Nephron (organoid): Measurements from ENCODE around the gene HES2.

Experiments used
- H3K27ac Mint-ChIP-seq, 3 experiments: 2 replicates each; pipeline ENCODE4 v1.8.0; 2020; ENCODE audit warnings: mixed read lengths in 3 of 3, mild to moderate bottlenecking in 2 of 3, moderate library complexity in 1 of 3
- H3K27me3 Mint-ChIP-seq: 2 replicates; pipeline ENCODE4 v1.8.0; 2021; ENCODE audit warnings: low read depth, mild to moderate bottlenecking, moderate library complexity, mixed read lengths
- H3K36me3 Mint-ChIP-seq: 2 replicates; pipeline ENCODE4 v1.8.0; 2020; ENCODE audit warnings: low read depth, mixed read lengths
- H3K4me1 Mint-ChIP-seq: 2 replicates; pipeline ENCODE4 v1.8.0; 2020; ENCODE audit warnings: mixed read lengths
- H3K4me3 Mint-ChIP-seq, 3 experiments: 2 replicates each; pipeline ENCODE4 v1.8.0; 2020; ENCODE audit warnings: mild to moderate bottlenecking in 3 of 3, mixed read lengths in 3 of 3, moderate library complexity in 2 of 3
- H3K9me3 Mint-ChIP-seq: 2 replicates; pipeline ENCODE4 v1.8.0; 2020; ENCODE audit warnings: mixed read lengths
- CTCF ChIP-seq, 3 experiments: fragments of 200-600 bp; sonication (generic); IDR thresholded peaks; one replicate each; pipeline ENCODE4 v1.5.0; 2021; ENCODE audit warnings: antibody characterized with exemption in 3 of 3; ENCODE audit not compliant: unreplicated experiment in 3 of 3

Gene HES2

GRCh38 chr1:6417961-6418667 is 1.6 kb downstream of the HES2 start:
- Mint-ChIP-seq H3K27ac (no peak overlapping the region), H3K4me3 (no peak overlapping the region), H3K9me3 (no peaks in the 10 kb centered on the region), H3K4me1 (no peaks in the 10 kb centered on the region), H3K27me3 (peaks cover 95% of the 10 kb centered on the region), H3K36me3 (no peaks in the 10 kb centered on the region)
- no peak for TF ChIP-seq CTCF (IDR thresholded peaks at IDR 0.05; ENCODE audit: unreplicated experiment in 3 of 3)

GRCh38 chr1:6416906-6417305 is 2.8 kb downstream of the HES2 start:
- no peak for TF ChIP-seq CTCF (IDR thresholded peaks at IDR 0.05; ENCODE audit: unreplicated experiment in 3 of 3)
- Mint-ChIP-seq H3K4me3 (no peak overlapping the region), H3K9me3 (no peaks in the 10 kb centered on the region), H3K27ac (no peak overlapping the region), H3K36me3 (no peaks in the 10 kb centered on the region), H3K4me1 (no peaks in the 10 kb centered on the region), H3K27me3 (peaks cover 89% of the 10 kb centered on the region)

GRCh38 chr1:6416295-6416656 is 3.4 kb downstream of the HES2 start:
- Mint-ChIP-seq H3K27me3 (peaks cover 86% of the 10 kb centered on the region), H3K27ac (no peak overlapping the region), H3K36me3 (no peaks in the 10 kb centered on the region), H3K4me3 (no peak overlapping the region), H3K4me1 (no peaks in the 10 kb centered on the region), H3K9me3 (no peaks in the 10 kb centered on the region)
- no peak for TF ChIP-seq CTCF (IDR thresholded peaks at IDR 0.05; ENCODE audit: unreplicated experiment in 3 of 3)

GRCh38 chr1:6414881-6415626 is 4.7 kb downstream of the HES2 start:
- Mint-ChIP-seq H3K27ac (peak overlapping the region in 1 of 3 experiments; percentile 60), H3K27me3 (peaks cover 85% of the 10 kb centered on the region), H3K9me3 (no peaks in the 10 kb centered on the region), H3K4me1 (no peaks in the 10 kb centered on the region), H3K4me3 (no peak overlapping the region), H3K36me3 (no peaks in the 10 kb centered on the region)
- TF ChIP-seq CTCF (IDR thresholded peaks at IDR 0.05; ENCODE audit: unreplicated experiment in 3 of 3), result no peak

GRCh38 chr1:6414443-6414844 is 5.3 kb downstream of the HES2 start:
- H3K27me3 Mint-ChIP-seq, result peaks cover 82% of the 10 kb centered on the region

More at GRCh38 chr1:6414443-6414844, 5.3 kb downstream of the HES2 start:
- H3K4me3 Mint-ChIP-seq, result no peak overlapping the region
- no peaks in the 10 kb centered on the region for H3K4me1 Mint-ChIP-seq
- peak; percentile 36 to 55 (median 46) for TF ChIP-seq CTCF (IDR thresholded peaks at IDR 0.05; ENCODE audit: unreplicated experiment in 3 of 3)
- H3K36me3 Mint-ChIP-seq, result no peaks in the 10 kb centered on the region
- H3K27ac Mint-ChIP-seq, result peak overlapping the region in 1 of 3 experiments; percentile 60
- H3K9me3 Mint-ChIP-seq, result no peaks in the 10 kb centered on the region
